22Rv1 (cell line): Measurements from ENCODE around the gene WWOX.

Experiments
- CTCF ChIP-seq: fragments of 450-650 bp; IDR thresholded peaks from 2 replicates; pipeline ENCODE4 v1.5.1; 2017; ENCODE audit warnings: mild to moderate bottlenecking
- ZFX ChIP-seq: fragments of 450-650 bp; IDR thresholded peaks from 2 replicates; pipeline ENCODE4 v1.6.1; 2017; ENCODE audit warnings: antibody characterized with exemption, borderline replicate concordance

- no peak for TF ChIP-seq CTCF
- no peak for TF ChIP-seq ZFX
Measured at GRCh38 chr16:78441298-78441697, 341.8 kb downstream of the WWOX start.
